Esophagus (tissue), 2 donors: ENCODE measurements around the gene CORO2A. TPM values are rescaled to one million over a fixed set of nuclear protein-coding genes. Genes with fewer than 3 reads are reported as not detected.
"Not testable (repeated sequence)": the region's sequence is repeated elsewhere in the genome, so short reads cannot be mapped to it uniquely, and the experiment has no call there.

ENCODE experiments used
- H3K27ac ChIP-seq, 2 donors: one replicate each; pipeline ENCODE4 v1.5.1; 2013; ENCODE audit warnings: low read depth in 2 of 2, mild to moderate bottlenecking in 2 of 2, inconsistent platforms in 1 of 2, low read length in 1 of 2, moderate library complexity in 1 of 2
- H3K27me3 ChIP-seq, 2 donors: one replicate each; pipeline ENCODE4 v1.6.1; 2013; ENCODE audit warnings: low read length in 2 of 2, control low read depth in 1 of 2, mild to moderate bottlenecking in 1 of 2; ENCODE audit not compliant: insufficient read depth in 2 of 2, control insufficient read depth in 1 of 2
- H3K36me3 ChIP-seq, 2 donors: one replicate each; pipeline ENCODE4 v1.6.1; 2013; ENCODE audit warnings: low read length in 1 of 2; ENCODE audit not compliant: control insufficient read depth in 2 of 2, insufficient read depth in 2 of 2
- H3K4me1 ChIP-seq, 2 donors: one replicate each; pipeline ENCODE4 v1.6.1; 2013; ENCODE audit warnings: low read length in 1 of 2; ENCODE audit not compliant: control insufficient read depth in 2 of 2, insufficient read depth in 2 of 2
- H3K4me3 ChIP-seq, 2 donors: one replicate each; pipeline ENCODE4 v1.5.1; 2013; ENCODE audit warnings: low read length in 2 of 2, mild to moderate bottlenecking in 2 of 2, low read depth in 1 of 2, moderate library complexity in 1 of 2
- H3K9me3 ChIP-seq, 2 donors: one replicate each; pipeline ENCODE4 v1.6.1; 2013; ENCODE audit warnings: mild to moderate bottlenecking in 2 of 2, low read depth in 1 of 2, low read length in 1 of 2, moderate library complexity in 1 of 2; ENCODE audit not compliant: control insufficient read depth in 2 of 2, insufficient read depth in 1 of 2
- WGBS, 2 donors: extraction: QIAGEN DNeasy Blood & Tissue Kit; methylation state at CpG; one replicate each; pipeline ENCODE4 v1.1.7; 2013; 5-methylcytosine and 5-hydroxymethylcytosine counted together
- polyA plus RNA-seq, 2 donors: library from polyadenylated mRNA; stranded (reverse); fragments of 200-250 nt; gene quantifications; one replicate each; pipeline ENCODE4 v1.2.3, GENCODE V29; 2013
- donor health status: healthy with polysubstance abuse.
- donor health status: Bipolar disorder and iron deficiency.

CORO2A gene
- polyA plus RNA-seq, 2 donors, result 7.1 to 9.0 TPM

GRCh38 chr9:98120476-98120875 lies 72.0 kb downstream of the CORO2A start:
- H3K36me3 ChIP-seq, result peaks cover 0 to 4% of the 10 kb centered on the region in 2 donors

GRCh38 chr9:98118640-98119601 lies 73.5 kb downstream of the CORO2A start, which contains the start of gene TRIM14:
TRIM14 (minus strand) TSS chr9:98119222; CDS start chr9:98119188, 34 bp downstream.
- Histone ChIP-seq H3K27me3 (no peaks in the 10 kb centered on the region), H3K4me1 (peaks cover 3 to 11% of the 10 kb centered on the region in 2 donors), H3K36me3 (no peaks in the 10 kb centered on the region), H3K9me3 (no peaks in the 10 kb centered on the region), H3K27ac (peak within 1 kb of the TSS; percentile 87 to 94), H3K4me3 (peak within 1 kb of the TSS; percentile 78 to 86)
- WGBS, 2 donors, result 4 to 5% methylated on average over 70 to 71 of the region's 71 CpGs

More at GRCh38 chr9:98120476-98120875, 72.0 kb downstream of the CORO2A start:
- no peaks in the 10 kb centered on the region for H3K27me3 ChIP-seq
- H3K9me3 ChIP-seq, result no peaks in the 10 kb centered on the region
- H3K4me1 ChIP-seq, result peaks cover 0 to 11% of the 10 kb centered on the region in 2 donors
- H3K4me3 ChIP-seq, result no peak overlapping the region
- 44 to 57% methylated on average over 3 of the region's 3 CpGs for WGBS, 2 donors
- H3K27ac ChIP-seq, result peak overlapping the region; percentile 87 to 94

GRCh38 chr9:98117984-98118639 lies 74.3 kb downstream of the CORO2A start:
- Histone ChIP-seq H3K4me1 (peaks cover 3 to 11% of the 10 kb centered on the region in 2 donors), H3K27ac (peak overlapping the region; percentile 71 to 93), H3K9me3 (no peaks in the 10 kb centered on the region), H3K36me3 (no peaks in the 10 kb centered on the region), H3K27me3 (no peaks in the 10 kb centered on the region), H3K4me3 (peak overlapping the region; percentile 78 to 86)
- WGBS, 2 donors, result 39 to 41% methylated on average over 5 of the region's 5 CpGs

- not testable (repeated sequence) for H3K4me3 ChIP-seq, H3K36me3 ChIP-seq, H3K9me3 ChIP-seq, H3K27me3 ChIP-seq, H3K27ac ChIP-seq
- H3K4me1 ChIP-seq, result peaks cover 3 to 11% of the 10 kb centered on the region in 2 donors
- 92 to 96% methylated on average over 6 of the region's 6 CpGs for WGBS, 2 donors
Measured at GRCh38 chr9:98117097-98117496, 75.3 kb downstream of the CORO2A start.

- Histone ChIP-seq H3K27me3 (no peaks in the 10 kb centered on the region), H3K27ac (peak overlapping the region in 1 of 2 donors; percentile 18), H3K9me3 (no peaks in the 10 kb centered on the region), H3K4me3 (no peak overlapping the region), H3K36me3 (peaks cover 0 to 5% of the 10 kb centered on the region in 2 donors), H3K4me1 (no peaks in the 10 kb centered on the region)
- 62 to 66% methylated on average over 3 of the region's 3 CpGs for WGBS, 2 donors
Measured at GRCh38 chr9:98109052-98109451, 83.4 kb downstream of the CORO2A start.

GRCh38 chr9:98108531-98109031 lies 83.9 kb downstream of the CORO2A start:
- H3K4me3 ChIP-seq, result no peak overlapping the region
- H3K4me1 ChIP-seq, result no peaks in the 10 kb centered on the region
- no peaks in the 10 kb centered on the region for H3K9me3 ChIP-seq
- H3K27ac ChIP-seq, result peak overlapping the region; percentile 15 to 36
- 58 to 60% methylated on average over 5 of the region's 5 CpGs for WGBS, 2 donors
- no peaks in the 10 kb centered on the region for H3K27me3 ChIP-seq
- H3K36me3 ChIP-seq, result peaks cover 0 to 5% of the 10 kb centered on the region in 2 donors

- Histone ChIP-seq H3K36me3 (peaks cover 0 to 5% of the 10 kb centered on the region in 2 donors), H3K9me3 (no peaks in the 10 kb centered on the region), H3K27me3 (no peaks in the 10 kb centered on the region), H3K27ac (peak overlapping the region; percentile 15 to 61), H3K4me3 (no peak overlapping the region), H3K4me1 (no peaks in the 10 kb centered on the region)
- whole genome bisulfite sequencing, 2 donors, result 49 to 72% methylated on average over 2 of the region's 2 CpGs
Measured at GRCh38 chr9:98107926-98108325, 84.5 kb downstream of the CORO2A start.

GRCh38 chr9:98105006-98105405 lies 87.4 kb downstream of the CORO2A start:
- Histone ChIP-seq H3K9me3 (no peaks in the 10 kb centered on the region), H3K4me3 (no peak overlapping the region), H3K27me3 (no peaks in the 10 kb centered on the region), H3K27ac (no peak overlapping the region), H3K36me3 (peaks cover 0 to 4% of the 10 kb centered on the region in 2 donors), H3K4me1 (no peaks in the 10 kb centered on the region)
- 95 to 97% methylated on average over 7 of the region's 7 CpGs for WGBS, 2 donors

- WGBS, 2 donors, result 79 to 88% methylated on average over 3 of the region's 3 CpGs
- Histone ChIP-seq H3K27ac (no peak overlapping the region), H3K4me1 (peaks cover 0 to 3% of the 10 kb centered on the region in 2 donors), H3K4me3 (no peak overlapping the region), H3K27me3 (no peaks in the 10 kb centered on the region), H3K36me3 (peaks cover 0 to 4% of the 10 kb centered on the region in 2 donors), H3K9me3 (no peaks in the 10 kb centered on the region)
Measured at GRCh38 chr9:98104445-98104881, 88.0 kb downstream of the CORO2A start.
